Nephron (organoid): ENCODE data around the gene SPTBN4.
"Not testable (repeated sequence)": the region's sequence is repeated elsewhere in the genome, so short reads cannot be mapped to it uniquely, and the experiment has no call there.

ENCODE experiments used
- H3K27ac Mint-ChIP-seq, 3 experiments: 2 replicates each; pipeline ENCODE4 v1.8.0; 2020; ENCODE audit warnings: mixed read lengths in 3 of 3, mild to moderate bottlenecking in 2 of 3, moderate library complexity in 1 of 3
- H3K27me3 Mint-ChIP-seq: 2 replicates; pipeline ENCODE4 v1.8.0; 2021; ENCODE audit warnings: low read depth, mild to moderate bottlenecking, moderate library complexity, mixed read lengths
- H3K36me3 Mint-ChIP-seq: 2 replicates; pipeline ENCODE4 v1.8.0; 2020; ENCODE audit warnings: low read depth, mixed read lengths
- H3K4me1 Mint-ChIP-seq: 2 replicates; pipeline ENCODE4 v1.8.0; 2020; ENCODE audit warnings: mixed read lengths
- H3K4me3 Mint-ChIP-seq, 3 experiments: 2 replicates each; pipeline ENCODE4 v1.8.0; 2020; ENCODE audit warnings: mild to moderate bottlenecking in 3 of 3, mixed read lengths in 3 of 3, moderate library complexity in 2 of 3
- H3K9me3 Mint-ChIP-seq: 2 replicates; pipeline ENCODE4 v1.8.0; 2020; ENCODE audit warnings: mixed read lengths
- TF ChIP-seq, protein P1 (sequence below), 3 experiments: fragments of 200-600 bp; sonication (generic); IDR thresholded peaks; one replicate each; pipeline ENCODE4 v1.5.0; 2021; ENCODE audit warnings: antibody characterized with exemption in 3 of 3; ENCODE audit not compliant: unreplicated experiment in 3 of 3

The SPTBN4 gene

GRCh38 chr19:40461669-40462221 is 5.1 kb upstream of the SPTBN4 start:
- H3K36me3 Mint-ChIP-seq, result no peaks in the 10 kb centered on the region
- H3K4me1 Mint-ChIP-seq, result peaks cover 19% of the 10 kb centered on the region
- H3K4me3 Mint-ChIP-seq, result no peak overlapping the region

GRCh38 chr19:40463587-40464037 is 3.2 kb upstream of the SPTBN4 start:
- H3K4me3 Mint-ChIP-seq, H3K9me3 Mint-ChIP-seq, H3K36me3 Mint-ChIP-seq, H3K27ac Mint-ChIP-seq: not testable (repeated sequence)
- Mint-ChIP-seq H3K27me3 (peaks cover 28% of the 10 kb centered on the region), H3K4me1 (peaks cover 19% of the 10 kb centered on the region)

More at GRCh38 chr19:40461669-40462221, 5.1 kb upstream of the SPTBN4 start:
- Mint-ChIP-seq H3K27me3 (peaks cover 16% of the 10 kb centered on the region), H3K27ac (no peak overlapping the region), H3K9me3 (no peaks in the 10 kb centered on the region)
- TF ChIP-seq, protein P1, sequence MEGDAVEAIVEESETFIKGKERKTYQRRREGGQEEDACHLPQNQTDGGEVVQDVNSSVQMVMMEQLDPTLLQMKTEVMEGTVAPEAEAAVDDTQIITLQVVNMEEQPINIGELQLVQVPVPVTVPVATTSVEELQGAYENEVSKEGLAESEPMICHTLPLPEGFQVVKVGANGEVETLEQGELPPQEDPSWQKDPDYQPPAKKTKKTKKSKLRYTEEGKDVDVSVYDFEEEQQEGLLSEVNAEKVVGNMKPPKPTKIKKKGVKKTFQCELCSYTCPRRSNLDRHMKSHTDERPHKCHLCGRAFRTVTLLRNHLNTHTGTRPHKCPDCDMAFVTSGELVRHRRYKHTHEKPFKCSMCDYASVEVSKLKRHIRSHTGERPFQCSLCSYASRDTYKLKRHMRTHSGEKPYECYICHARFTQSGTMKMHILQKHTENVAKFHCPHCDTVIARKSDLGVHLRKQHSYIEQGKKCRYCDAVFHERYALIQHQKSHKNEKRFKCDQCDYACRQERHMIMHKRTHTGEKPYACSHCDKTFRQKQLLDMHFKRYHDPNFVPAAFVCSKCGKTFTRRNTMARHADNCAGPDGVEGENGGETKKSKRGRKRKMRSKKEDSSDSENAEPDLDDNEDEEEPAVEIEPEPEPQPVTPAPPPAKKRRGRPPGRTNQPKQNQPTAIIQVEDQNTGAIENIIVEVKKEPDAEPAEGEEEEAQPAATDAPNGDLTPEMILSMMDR (IDR thresholded peaks at IDR 0.05; ENCODE audit: unreplicated experiment in 3 of 3), result no peak

DNA sequence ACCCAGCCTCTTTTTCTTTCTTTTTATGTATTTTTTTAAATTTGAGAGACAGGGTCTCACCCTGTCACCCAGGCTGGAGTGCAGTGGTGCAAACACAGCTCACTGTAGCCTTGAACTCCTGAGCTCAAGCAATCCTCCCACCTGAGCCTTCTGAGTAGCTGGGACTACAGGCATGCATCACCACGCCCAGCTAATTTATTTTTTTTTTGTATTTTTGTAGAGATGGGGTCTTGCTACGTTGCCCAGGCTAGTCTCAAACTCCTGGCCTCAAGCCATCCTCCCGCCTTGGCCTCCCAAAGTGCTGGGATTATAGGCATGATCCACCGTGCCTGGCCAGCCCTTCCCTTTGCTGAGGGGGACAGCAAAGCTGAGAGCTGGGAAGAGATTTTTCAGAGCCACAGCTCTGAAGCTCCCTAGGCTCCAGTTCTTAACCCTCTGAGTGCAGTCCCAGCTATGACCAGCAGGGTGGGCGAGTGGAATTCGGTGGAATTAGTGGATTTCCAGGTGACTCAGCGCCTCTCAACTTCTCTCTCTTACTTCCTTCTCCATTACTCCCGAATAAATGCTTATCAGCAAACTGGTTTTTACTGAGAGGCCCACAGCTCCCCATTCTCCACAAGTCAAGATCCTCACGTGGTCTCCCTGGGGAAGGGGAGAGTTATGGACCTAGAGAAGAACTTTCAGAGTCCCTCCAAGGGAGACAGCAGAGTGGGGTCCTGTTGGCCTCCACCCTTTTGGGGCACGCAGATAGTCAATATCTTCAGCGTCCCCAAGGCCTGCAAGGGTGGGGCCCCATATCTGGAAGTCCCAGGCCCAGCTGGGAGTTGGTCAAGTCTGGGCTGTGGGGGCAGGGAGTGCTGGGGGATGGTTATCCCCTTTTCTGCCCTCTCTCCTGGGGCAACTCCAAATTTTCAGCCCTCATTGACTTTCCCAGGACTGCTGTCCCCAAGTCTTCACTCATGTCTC is 2.5 kb upstream of the SPTBN4 start:
- peak overlapping the region in 1 of 3 experiments; percentile 44 for H3K27ac Mint-ChIP-seq
- H3K27me3 Mint-ChIP-seq, result peaks cover 33% of the 10 kb centered on the region
- TF ChIP-seq, protein P1 (IDR thresholded peaks at IDR 0.05; ENCODE audit: unreplicated experiment in 3 of 3), result peak; percentile 72 to 83 (median 79)
- peaks cover 19% of the 10 kb centered on the region for H3K4me1 Mint-ChIP-seq
- H3K36me3 Mint-ChIP-seq, result no peaks in the 10 kb centered on the region
- no peaks in the 10 kb centered on the region for H3K9me3 Mint-ChIP-seq
- H3K4me3 Mint-ChIP-seq, result peak overlapping the region; percentile 79 to 90 (median 85)

- Mint-ChIP-seq H3K9me3 (no peaks in the 10 kb centered on the region), H3K27ac (peak overlapping the region; percentile 34 to 53 (median 42)), H3K4me1 (peaks cover 19% of the 10 kb centered on the region), H3K27me3 (peaks cover 33% of the 10 kb centered on the region), H3K36me3 (no peaks in the 10 kb centered on the region), H3K4me3 (peak overlapping the region; percentile 79 to 90 (median 85))
- TF ChIP-seq, protein P1 (IDR thresholded peaks at IDR 0.05; ENCODE audit: unreplicated experiment in 3 of 3), result no peak
These were observed 1.7 kb upstream of the SPTBN4 start for GRCh38 chr19:40465025-40465556.

- Mint-ChIP-seq H3K4me3 (peak within 1 kb of the TSS; percentile 79 to 90 (median 85)), H3K36me3 (no peaks in the 10 kb centered on the region), H3K27me3 (peaks cover 33% of the 10 kb centered on the region), H3K27ac (peak within 1 kb of the TSS; percentile 42 to 53 (median 44)), H3K4me1 (peaks cover 19% of the 10 kb centered on the region), H3K9me3 (no peaks in the 10 kb centered on the region)
- TF ChIP-seq, protein P1 (IDR thresholded peaks at IDR 0.05; ENCODE audit: unreplicated experiment in 3 of 3), result no peak
These were observed 1.1 kb upstream of the SPTBN4 start, which contains the start of gene BLVRB for GRCh38 chr19:40465557-40466218. BLVRB (minus strand) TSS chr19:40465745; CDS start chr19:40465688, 57 bp downstream.
